H9 (cell line): ENCODE measurements around the gene NKD1. TPM values are rescaled to one million over a fixed set of nuclear protein-coding genes. Genes with fewer than 3 reads are reported as not detected.

Experiments
- DNase-seq: peaks from one replicate; pipeline ENCODE4 v3.0.0-alpha.2; 2017
- H2AFZ ChIP-seq: one replicate; pipeline ENCODE4 v1.6.1; 2013; ENCODE audit warnings: mild to moderate bottlenecking, low read length, control low read depth, moderate library complexity
- H2AK5ac ChIP-seq: 2 replicates; pipeline ENCODE4 v1.6.1; 2013; ENCODE audit warnings: low read length, control low read depth, mixed read lengths; ENCODE audit not compliant: insufficient read length
- H2BK120ac ChIP-seq: one replicate; pipeline ENCODE4 v1.6.1; 2013; ENCODE audit warnings: low read depth, mild to moderate bottlenecking, low read length, control low read depth, inconsistent platforms; ENCODE audit not compliant: poor library complexity, severe bottlenecking
- H2BK12ac ChIP-seq: 2 replicates; pipeline ENCODE4 v1.6.1; 2013; ENCODE audit warnings: low read length, control low read depth, mixed read lengths, low read depth; ENCODE audit not compliant: insufficient read length
- H2BK15ac ChIP-seq: 2 replicates; pipeline ENCODE4 v1.6.1; 2013; ENCODE audit warnings: low read depth, low read length, control low read depth
- H2BK20ac ChIP-seq: one replicate; pipeline ENCODE4 v1.6.1; 2013; ENCODE audit warnings: low read depth, mild to moderate bottlenecking, low read length, control low read depth, inconsistent platforms; ENCODE audit not compliant: poor library complexity, severe bottlenecking
- H2BK5ac ChIP-seq: 2 replicates; pipeline ENCODE4 v1.6.1; 2013; ENCODE audit warnings: low read length, control low read depth, mixed read lengths; ENCODE audit not compliant: insufficient read length
- H3K14ac ChIP-seq: 2 replicates; pipeline ENCODE4 v1.6.1; 2013; ENCODE audit warnings: low read length, control low read depth; ENCODE audit not compliant: insufficient read depth
- H3K18ac ChIP-seq: 2 replicates; pipeline ENCODE4 v1.6.1; 2013; ENCODE audit warnings: low read depth, mild to moderate bottlenecking, mixed read lengths, low read length, control low read depth; ENCODE audit not compliant: insufficient read length
- H3K23ac ChIP-seq: 2 replicates; pipeline ENCODE4 v1.6.1; 2013; ENCODE audit warnings: low read length, control low read depth, mixed read lengths, low read depth; ENCODE audit not compliant: insufficient read length
- H3K23me2 ChIP-seq: 2 replicates; pipeline ENCODE4 v1.6.1; 2013; ENCODE audit warnings: low read depth, mild to moderate bottlenecking, mixed read lengths, low read length, control low read depth; ENCODE audit not compliant: insufficient read length, poor library complexity, severe bottlenecking
- H3K27ac ChIP-seq: 2 replicates; pipeline ENCODE4 v1.5.1; 2013; ENCODE audit warnings: low read length, control low read depth, mixed read lengths, low read depth; ENCODE audit not compliant: insufficient read length
- H3K27me3 ChIP-seq: 2 replicates; pipeline ENCODE4 v1.6.1; 2013; ENCODE audit warnings: low read length, control low read depth, inconsistent platforms; ENCODE audit not compliant: insufficient read depth
- H3K4ac ChIP-seq: 2 replicates; pipeline ENCODE4 v1.6.1; 2013; ENCODE audit warnings: low read depth, mild to moderate bottlenecking, control low read depth, inconsistent platforms, low read length, moderate library complexity
- H3K4me1 ChIP-seq: 2 replicates; pipeline ENCODE4 v1.6.1; 2013; ENCODE audit warnings: low read length, control low read depth, inconsistent platforms; ENCODE audit not compliant: insufficient read depth
- H3K4me2 ChIP-seq: 2 replicates; pipeline ENCODE4 v1.6.1; 2013; ENCODE audit warnings: low read length, control low read depth, mixed read lengths; ENCODE audit not compliant: insufficient read length, insufficient read depth
- H3K56ac ChIP-seq: 2 replicates; pipeline ENCODE4 v1.6.1; 2013; ENCODE audit warnings: low read depth, mild to moderate bottlenecking, mixed read lengths, low read length, control low read depth; ENCODE audit not compliant: insufficient read length
- H3K79me1 ChIP-seq: 2 replicates; pipeline ENCODE4 v1.6.1; 2013; ENCODE audit warnings: low read depth, mild to moderate bottlenecking, moderate library complexity, low read length, control low read depth, inconsistent platforms; ENCODE audit not compliant: insufficient read depth, poor library complexity, severe bottlenecking
- H3K79me2 ChIP-seq: 2 replicates; pipeline ENCODE4 v1.6.1; 2013; ENCODE audit warnings: low read length, control low read depth, inconsistent platforms; ENCODE audit not compliant: insufficient read depth
- H3K9ac ChIP-seq: 2 replicates; pipeline ENCODE4 v1.6.1; 2013; ENCODE audit warnings: low read length, control low read depth, mixed read lengths; ENCODE audit not compliant: insufficient read length; ENCODE audit errors: extremely low read depth
- H3K9me3 ChIP-seq: one replicate; pipeline ENCODE4 v1.6.1; 2013; ENCODE audit warnings: low read depth, low read length, inconsistent platforms; ENCODE audit not compliant: control insufficient read depth
- H3T11ph ChIP-seq: one replicate; pipeline ENCODE4 v1.6.1; 2013; ENCODE audit warnings: mild to moderate bottlenecking, low read length, control low read depth, inconsistent platforms
- H4K20me1 ChIP-seq: one replicate; pipeline ENCODE4 v1.6.1; 2013; ENCODE audit not compliant: control insufficient read depth, insufficient read length, insufficient read depth
- H4K5ac ChIP-seq: 2 replicates; pipeline ENCODE4 v1.6.1; 2013; ENCODE audit warnings: low read depth, mild to moderate bottlenecking, mixed read lengths, low read length, control low read depth; ENCODE audit not compliant: insufficient read length
- H4K8ac ChIP-seq: replicated peaks from 2 replicates; pipeline ENCODE4 v1.6.1; 2013; ENCODE audit warnings: low read length, control low read depth, mixed read lengths, low read depth; ENCODE audit not compliant: insufficient read length
- H4K91ac ChIP-seq: 2 replicates; pipeline ENCODE4 v1.6.1; 2013; ENCODE audit warnings: low read depth, mild to moderate bottlenecking, moderate library complexity, mixed read lengths, low read length, control low read depth; ENCODE audit not compliant: insufficient read length
- H3K27ac Mint-ChIP-seq, 3 experiments: 2 replicates in 2 of 3; 3 replicates in 1 of 3; pipeline ENCODE4 v1.8.0; 2020 to 2021; ENCODE audit warnings: mixed read lengths in 3 of 3, mild to moderate bottlenecking in 1 of 3, moderate library complexity in 1 of 3
- H3K27me3 Mint-ChIP-seq: 2 replicates; pipeline ENCODE4 v1.8.0; 2021; ENCODE audit warnings: low read depth, mild to moderate bottlenecking, moderate library complexity, mixed read lengths
- H3K36me3 Mint-ChIP-seq, 3 experiments: 2 replicates in 2 of 3; 3 replicates in 1 of 3; pipeline ENCODE4 v1.8.0; 2020 to 2021; ENCODE audit warnings: low read depth in 3 of 3, mixed read lengths in 3 of 3; ENCODE audit not compliant: insufficient read depth in 1 of 3
- H3K4me1 Mint-ChIP-seq, 2 experiments: 2 replicates each; pipeline ENCODE4 v1.8.0; 2020; ENCODE audit warnings: mixed read lengths in 2 of 2
- H3K4me3 Mint-ChIP-seq, 2 experiments: 2 replicates in 1 of 2; 3 replicates in 1 of 2; pipeline ENCODE4 v1.8.0; 2020 to 2021; ENCODE audit warnings: mild to moderate bottlenecking in 2 of 2, mixed read lengths in 2 of 2, moderate library complexity in 1 of 2
- H3K9me3 Mint-ChIP-seq, 2 experiments: 2 replicates in 1 of 2; 3 replicates in 1 of 2; pipeline ENCODE4 v1.8.0; 2020; ENCODE audit warnings: mild to moderate bottlenecking in 2 of 2, mixed read lengths in 2 of 2, moderate library complexity in 1 of 2
- CTCF ChIP-seq: fragments of 200-600 bp; sonication (generic); conservative IDR thresholded peaks from 3 replicates; pipeline ENCODE4 v1.8.0; 2021; ENCODE audit warnings: antibody characterized with exemption, mild to moderate bottlenecking
- WGBS: extraction: QIAGEN DNeasy Blood & Tissue Kit; methylation state at CpG from one replicate; pipeline ENCODE4 v1.1.7; 2013; ENCODE audit warnings: missing lambda C conversion rate, low lambda C conversion rate, mixed read lengths; ENCODE audit not compliant: insufficient read length; ENCODE audit errors: extremely low coverage; 5-methylcytosine and 5-hydroxymethylcytosine counted together
- total RNA-seq: library from RNA; stranded (reverse); gene quantifications from 2 replicates; pipeline ENCODE4 v1.2.1, GENCODE V29; 2021

NKD1 gene
- total RNA-seq, 1 experiment from 2014 or later: 1.9 TPM

DNA sequence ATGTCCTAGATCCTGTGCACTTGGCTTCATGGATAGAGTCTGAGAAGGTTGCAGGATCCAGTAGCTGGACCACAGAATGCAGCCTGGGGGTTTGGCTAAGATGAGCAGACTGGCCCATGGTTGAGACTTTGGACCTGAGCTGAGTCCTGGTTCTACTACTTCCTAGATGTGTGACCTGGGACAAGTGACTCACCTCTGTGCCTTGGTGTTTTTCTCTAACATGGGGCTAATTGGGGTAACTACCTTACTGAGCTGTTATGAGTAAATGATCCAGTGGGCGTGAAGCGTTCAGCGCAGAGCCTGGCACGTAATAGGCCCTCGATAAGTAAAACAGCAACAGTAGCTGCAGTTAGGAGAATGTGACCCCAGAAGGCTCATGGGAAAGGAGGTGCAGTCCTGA is 94.2 kb downstream of the NKD1 start:
- Histone ChIP-seq H2BK120ac (no peak overlapping the region), H4K5ac (no peak overlapping the region), H2AFZ (no peak overlapping the region), H3K9me3 (no peaks in the 10 kb centered on the region), H3K27me3 (no peaks in the 10 kb centered on the region), H3K14ac (no peak overlapping the region), H2BK5ac (no peak overlapping the region), H4K8ac (no peak overlapping the region), H2BK15ac (no peak overlapping the region), H2BK12ac (no peak overlapping the region), H3K79me1 (no peaks in the 10 kb centered on the region), H3K27ac (no peak overlapping the region), H2AK5ac (no peak overlapping the region), H3K18ac (no peak overlapping the region), H3K9ac (no peak overlapping the region), H3K56ac (no peak overlapping the region), H3K4me2 (no peak overlapping the region), H2BK20ac (no peak overlapping the region), H3K4ac (no peak overlapping the region), H4K91ac (no peak overlapping the region), H3T11ph (no peak overlapping the region), H3K23ac (no peak overlapping the region), H3K4me1 (no peaks in the 10 kb centered on the region; the same call in 1 of the 2 replicates), H3K79me2 (no peaks in the 10 kb centered on the region), H4K20me1 (no peaks in the 10 kb centered on the region), H3K23me2 (no peaks in the 10 kb centered on the region)
- Mint-ChIP-seq H3K27me3 (peaks cover 17% of the 10 kb centered on the region), H3K27ac (no peak overlapping the region), H3K4me1 (peaks cover 13 to 17% of the 10 kb centered on the region in 2 experiments), H3K9me3 (no peaks in the 10 kb centered on the region; a peak in 1 of 5 replicates), H3K36me3 (no peaks in the 10 kb centered on the region), H3K4me3 (no peak overlapping the region)
- WGBS: no CpG with 5 or more reads among the region's 5 CpGs
- DNase-seq: no peak
- no peak for TF ChIP-seq CTCF
